PC-9 (cell line): ENCODE measurements around the gene CHD8.

Source experiments
- CTCF ChIP-seq: fragments of 200-600 bp; sonication (generic); conservative IDR thresholded peaks from 2 replicates; pipeline ENCODE4 v1.6.1; 2017; ENCODE audit warnings: mixed run types, antibody characterized with exemption, mild to moderate bottlenecking, moderate library complexity
- EZH2 ChIP-seq: fragments of 200-600 bp; sonication (generic); IDR thresholded peaks from 2 replicates; pipeline ENCODE4 v1.8.0; 2017; ENCODE audit warnings: antibody characterized with exemption, low read depth

DNA sequence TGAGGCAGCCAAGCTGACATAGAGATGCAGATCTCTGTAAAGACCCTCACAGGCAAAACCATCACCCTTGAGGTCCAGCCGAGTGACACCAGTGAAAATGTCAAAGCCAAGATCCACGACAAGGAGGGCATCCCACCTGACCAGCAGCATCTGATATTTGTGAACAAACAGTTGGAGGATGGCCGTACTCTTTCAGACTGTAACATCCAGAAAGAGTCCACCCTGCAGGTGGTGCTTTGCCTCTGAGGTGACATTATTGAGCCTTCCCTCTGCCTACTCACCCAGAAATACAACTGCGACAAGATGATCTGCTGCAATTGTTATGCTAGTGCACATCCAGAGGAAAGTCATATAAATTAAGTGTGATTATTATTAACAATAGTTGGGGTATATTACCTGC, 57.0 kb downstream of the CHD8 start:
- TF ChIP-seq CTCF (no peak), EZH2 (no peak)
